Vagina (tissue), 2 donors: Measurements from ENCODE around the gene GLCCI1. TPM values are rescaled to one million over a fixed set of nuclear protein-coding genes. Genes with fewer than 3 reads are reported as not detected.

ENCODE experiments used
- DNase-seq, 2 donors: peaks; one replicate each; pipeline ENCODE4 v3.0.0-alpha.2; 2017; ENCODE audit errors: extremely low spot score in 2 of 2
- H3K27ac ChIP-seq: fragments of 200-600 bp; sonication (generic); one replicate; pipeline ENCODE4 v1.5.1; 2019
- H3K27me3 ChIP-seq: fragments of 200-600 bp; sonication (generic); one replicate; pipeline ENCODE4 v1.5.1; 2019
- H3K36me3 ChIP-seq, 2 donors: fragments of 200-600 bp; sonication (generic); one replicate each; pipeline ENCODE4 v1.5.1; 2017 to 2019
- H3K4me1 ChIP-seq: fragments of 200-600 bp; sonication (generic); one replicate; pipeline ENCODE4 v1.5.1; 2019
- H3K4me3 ChIP-seq, 2 donors: fragments of 200-600 bp; sonication (generic); 1 replicate in 1 of 2; 2 replicates in 1 of 2; pipeline ENCODE4 v1.5.1; 2016 to 2019
- H3K9me3 ChIP-seq: fragments of 200-600 bp; sonication (generic); one replicate; pipeline ENCODE4 v1.5.1; 2019
- POLR2A ChIP-seq, 2 donors: fragments of 450-650 bp; IDR thresholded peaks; one replicate each; pipeline ENCODE4 v1.6.1; 2017; ENCODE audit warnings: antibody characterized with exemption in 2 of 2, mild to moderate bottlenecking in 2 of 2, moderate library complexity in 2 of 2
- POLR2AphosphoS5 ChIP-seq, 2 donors: sonication (generic); formaldehyde crosslinking; IDR thresholded peaks; one replicate each; pipeline ENCODE4 v1.9.0; 2017; ENCODE audit warnings: antibody characterized with exemption in 2 of 2, mild to moderate bottlenecking in 2 of 2, low read depth in 1 of 2; ENCODE audit not compliant: insufficient read depth in 1 of 2
- intact Hi-C: fragments of 100-400 bp; cut with DNase I; formaldehyde crosslinking; loops from one replicate; pipeline ENCODE4 v1.15.1; 2023
- total RNA-seq: library from RNA; depleted of rRNA; stranded (reverse); fragments of >200 nt; gene quantifications from one replicate; pipeline ENCODE4 v1.2.3, GENCODE V29; 2016
- TF ChIP-seq, protein P1 (sequence below), 3 experiments: fragments of 450-650 bp in 2 of 3; fragments of 200-600 bp in 1 of 3; sonication (generic) in 1 of 3; IDR thresholded peaks; one replicate each; pipeline ENCODE4 v1.5.1; 2017 to 2019; ENCODE audit warnings: antibody characterized with exemption in 3 of 3, mild to moderate bottlenecking in 2 of 3, moderate library complexity in 2 of 3

The GLCCI1 gene
- total RNA-seq, 1 donor from 2014 or later = 9.1 TPM

DNA sequence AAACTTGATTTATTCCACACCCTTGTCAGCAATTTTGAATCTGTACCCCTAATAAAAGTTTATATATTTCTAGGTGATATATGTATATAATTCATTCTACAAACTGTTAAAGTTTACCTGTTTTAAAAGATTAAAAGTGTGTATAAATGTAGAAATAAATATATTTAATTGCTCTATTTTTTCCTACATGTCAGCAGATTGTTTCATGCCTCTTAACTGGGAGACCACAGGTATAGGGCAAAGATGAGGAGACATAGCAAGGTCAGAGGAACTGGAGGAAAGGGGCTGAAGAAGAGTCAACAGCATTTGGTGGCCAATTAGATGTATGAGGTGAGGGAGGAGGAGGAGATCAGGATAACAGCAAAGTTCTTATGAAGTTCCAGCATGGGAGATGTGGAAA is 109.8 kb downstream of the GLCCI1 start:
- no peaks in the 10 kb centered on the region for H3K9me3 ChIP-seq
- intact Hi-C loops = no loop called here
- no peaks in the 10 kb centered on the region for H3K4me1 ChIP-seq
- H3K27ac ChIP-seq = no peak overlapping the region
- DNase-seq = no peak
- no peak overlapping the region for H3K4me3 ChIP-seq
- H3K36me3 ChIP-seq = no peaks in the 10 kb centered on the region
- no peak for TF ChIP-seq POLR2A (IDR thresholded peaks at IDR 0.05)
- TF ChIP-seq, protein P1, sequence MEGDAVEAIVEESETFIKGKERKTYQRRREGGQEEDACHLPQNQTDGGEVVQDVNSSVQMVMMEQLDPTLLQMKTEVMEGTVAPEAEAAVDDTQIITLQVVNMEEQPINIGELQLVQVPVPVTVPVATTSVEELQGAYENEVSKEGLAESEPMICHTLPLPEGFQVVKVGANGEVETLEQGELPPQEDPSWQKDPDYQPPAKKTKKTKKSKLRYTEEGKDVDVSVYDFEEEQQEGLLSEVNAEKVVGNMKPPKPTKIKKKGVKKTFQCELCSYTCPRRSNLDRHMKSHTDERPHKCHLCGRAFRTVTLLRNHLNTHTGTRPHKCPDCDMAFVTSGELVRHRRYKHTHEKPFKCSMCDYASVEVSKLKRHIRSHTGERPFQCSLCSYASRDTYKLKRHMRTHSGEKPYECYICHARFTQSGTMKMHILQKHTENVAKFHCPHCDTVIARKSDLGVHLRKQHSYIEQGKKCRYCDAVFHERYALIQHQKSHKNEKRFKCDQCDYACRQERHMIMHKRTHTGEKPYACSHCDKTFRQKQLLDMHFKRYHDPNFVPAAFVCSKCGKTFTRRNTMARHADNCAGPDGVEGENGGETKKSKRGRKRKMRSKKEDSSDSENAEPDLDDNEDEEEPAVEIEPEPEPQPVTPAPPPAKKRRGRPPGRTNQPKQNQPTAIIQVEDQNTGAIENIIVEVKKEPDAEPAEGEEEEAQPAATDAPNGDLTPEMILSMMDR (IDR thresholded peaks at IDR 0.05) = no peak
- TF ChIP-seq POLR2AphosphoS5 (IDR thresholded peaks at IDR 0.05; ENCODE audit: insufficient read depth in 1 of 2, low read depth in 1 of 2) = no peak
- no peaks in the 10 kb centered on the region for H3K27me3 ChIP-seq

DNA sequence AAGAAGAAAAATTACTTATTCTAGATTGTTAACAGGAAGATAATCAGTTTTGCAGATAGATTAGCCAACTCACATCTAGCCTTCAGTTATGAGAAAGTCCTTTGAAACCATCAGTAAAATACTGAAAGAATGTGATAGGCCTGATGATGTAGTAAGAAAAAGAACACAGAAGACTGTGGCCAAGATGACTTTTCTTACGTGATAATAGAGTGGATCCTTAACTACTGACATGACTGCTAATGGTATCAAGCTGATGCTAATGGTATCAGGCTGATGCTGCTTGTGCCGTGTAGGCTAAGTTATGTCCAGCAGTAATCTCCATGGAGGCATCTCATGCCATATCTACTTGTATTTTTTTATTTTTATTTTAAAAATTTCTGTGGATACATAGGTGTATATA is 114.2 kb downstream of the GLCCI1 start:
- intact Hi-C loops = no loop called here
- H3K4me3 ChIP-seq = no peak overlapping the region
- TF ChIP-seq POLR2AphosphoS5 (IDR thresholded peaks at IDR 0.05; ENCODE audit: insufficient read depth in 1 of 2, low read depth in 1 of 2) (no peak), POLR2A (IDR thresholded peaks at IDR 0.05) (no peak)
- TF ChIP-seq, protein P1 (IDR thresholded peaks at IDR 0.05) = no peak
- H3K27me3 ChIP-seq = no peaks in the 10 kb centered on the region
- H3K9me3 ChIP-seq = no peaks in the 10 kb centered on the region
- H3K36me3 ChIP-seq = peaks cover 0 to 9% of the 10 kb centered on the region in 2 donors
- no peak overlapping the region for H3K27ac ChIP-seq
- no peaks in the 10 kb centered on the region for H3K4me1 ChIP-seq
- DNase-seq = no peak

DNA sequence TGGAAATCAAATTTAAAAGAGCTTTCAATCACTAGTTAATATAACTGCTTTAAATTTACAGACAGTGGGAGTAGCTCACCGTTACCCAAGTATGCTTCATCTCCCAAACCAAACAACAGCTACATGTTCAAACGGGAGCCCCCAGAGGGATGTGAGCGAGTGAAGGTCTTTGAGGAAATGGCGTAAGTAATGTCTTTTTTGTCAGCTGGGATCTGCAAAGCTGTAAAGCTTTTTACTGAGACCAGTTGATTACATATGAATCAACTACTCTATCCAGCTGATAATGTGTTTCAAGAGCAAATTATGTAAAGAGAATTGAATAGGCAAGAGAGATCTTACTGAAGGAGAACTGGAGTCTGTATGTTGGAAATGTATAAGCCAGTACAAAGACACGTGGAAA is 116.2 kb downstream of the GLCCI1 start:
- no peaks in the 10 kb centered on the region for H3K4me1 ChIP-seq
- no peaks in the 10 kb centered on the region for H3K9me3 ChIP-seq
- no peak for DNase-seq
- no peaks in the 10 kb centered on the region for H3K27me3 ChIP-seq
- intact Hi-C loops = no loop called here
- H3K36me3 ChIP-seq = peaks cover 0 to 9% of the 10 kb centered on the region in 2 donors
- TF ChIP-seq, protein P1 (IDR thresholded peaks at IDR 0.05) = no peak
- no peak for TF ChIP-seq POLR2A (IDR thresholded peaks at IDR 0.05)
- no peak for TF ChIP-seq POLR2AphosphoS5 (IDR thresholded peaks at IDR 0.05; ENCODE audit: insufficient read depth in 1 of 2, low read depth in 1 of 2)
- H3K4me3 ChIP-seq = no peak overlapping the region
- H3K27ac ChIP-seq = no peak overlapping the region

DNA sequence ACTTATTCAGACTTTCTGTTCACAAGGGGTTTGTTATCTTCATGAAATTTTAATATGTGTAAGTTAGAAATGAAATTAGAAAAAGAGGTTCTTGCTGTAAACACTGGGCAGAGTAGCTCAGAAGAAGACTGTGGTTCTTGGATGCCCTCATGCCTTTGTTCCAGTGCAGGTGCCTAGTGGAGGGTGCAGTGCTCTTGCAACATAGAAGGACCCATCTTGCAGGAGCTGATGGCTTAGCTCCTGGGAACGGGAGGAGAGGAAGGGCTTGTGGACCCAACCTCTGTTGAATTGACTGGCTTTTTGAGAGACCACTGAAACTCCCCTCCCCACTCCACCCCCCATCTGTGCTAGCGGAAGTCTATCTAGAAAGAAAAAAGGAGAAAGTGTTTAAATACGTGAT is 116.8 kb downstream of the GLCCI1 start:
- Histone ChIP-seq H3K4me1 (no peaks in the 10 kb centered on the region), H3K27ac (no peak overlapping the region), H3K4me3 (no peak overlapping the region), H3K36me3 (peaks cover 0 to 9% of the 10 kb centered on the region in 2 donors), H3K27me3 (no peaks in the 10 kb centered on the region), H3K9me3 (no peaks in the 10 kb centered on the region)
- TF ChIP-seq POLR2A (IDR thresholded peaks at IDR 0.05) (no peak), POLR2AphosphoS5 (IDR thresholded peaks at IDR 0.05; ENCODE audit: insufficient read depth in 1 of 2, low read depth in 1 of 2) (no peak)
- TF ChIP-seq, protein P1 (IDR thresholded peaks at IDR 0.05) = no peak
- intact Hi-C loops = no loop called here
- no peak for DNase-seq

DNA sequence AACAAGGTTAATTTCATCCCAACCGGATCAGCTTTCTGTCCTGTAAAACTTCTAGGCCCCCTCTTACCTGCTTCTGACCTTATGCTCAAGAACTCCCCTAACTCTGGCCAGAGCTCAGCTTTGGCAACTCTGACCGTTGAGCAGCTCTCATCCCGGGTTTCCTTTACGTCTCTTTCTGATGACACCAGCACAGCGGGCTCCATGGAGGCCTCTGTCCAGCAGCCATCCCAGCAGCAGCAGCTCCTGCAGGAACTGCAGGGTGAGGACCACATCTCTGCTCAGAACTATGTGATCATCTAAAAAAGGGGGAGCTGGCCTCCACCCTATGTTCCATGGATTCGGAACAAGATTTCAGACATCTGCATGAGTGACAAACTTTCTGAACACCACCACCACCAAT is 117.6 kb downstream of the GLCCI1 start:
- no peak overlapping the region for H3K27ac ChIP-seq
- H3K4me1 ChIP-seq = no peaks in the 10 kb centered on the region
- no peaks in the 10 kb centered on the region for H3K27me3 ChIP-seq
- H3K36me3 ChIP-seq = peaks cover 0 to 9% of the 10 kb centered on the region in 2 donors
- intact Hi-C loops = no loop called here
- DNase-seq = no peak
- TF ChIP-seq POLR2AphosphoS5 (IDR thresholded peaks at IDR 0.05; ENCODE audit: insufficient read depth in 1 of 2, low read depth in 1 of 2) = no peak
- TF ChIP-seq, protein P1 (IDR thresholded peaks at IDR 0.05) = no peak
- no peak overlapping the region for H3K4me3 ChIP-seq
- no peaks in the 10 kb centered on the region for H3K9me3 ChIP-seq
